GM18511 (cell line): ENCODE data around the gene DMKN.
"Not testable (repeated sequence)": the region's sequence is repeated elsewhere in the genome, so short reads cannot be mapped to it uniquely, and the experiment has no call there.

ENCODE experiments used
- ATAC-seq: cut with Tn5 transposase; IDR thresholded peaks from one replicate; pipeline ENCODE4 v1.9.1; 2021; ENCODE audit warnings: mild to moderate bottlenecking, moderate library complexity; ENCODE audit not compliant: unreplicated experiment

The DMKN gene

GRCh38 chr19:35500611-35501010 lies 12.8 kb downstream of the DMKN start:
- ATAC-seq: no peak

GRCh38 chr19:35498984-35499527 lies 14.4 kb downstream of the DMKN start:
- no peak for ATAC-seq

DNA sequence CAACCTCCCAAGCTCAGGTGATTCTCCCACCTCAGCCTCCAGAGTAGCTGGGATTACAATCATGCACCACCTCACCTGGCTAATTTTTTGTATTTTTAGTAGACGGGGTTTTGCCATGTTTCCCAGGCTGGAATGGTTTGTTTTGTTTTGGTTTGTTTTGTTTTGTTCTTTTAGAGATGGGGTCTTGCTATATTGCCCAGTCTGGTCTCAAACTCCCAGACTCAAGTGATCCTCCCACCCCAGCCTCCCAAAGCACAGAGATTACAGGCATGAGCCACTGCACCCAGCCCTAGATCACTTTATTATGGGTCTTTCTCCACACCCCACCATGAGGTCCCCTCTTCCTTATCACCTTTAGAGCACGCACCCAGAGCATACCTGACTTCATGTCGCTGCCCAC lies 15.2 kb downstream of the DMKN start:
- ATAC-seq: no peak

DNA sequence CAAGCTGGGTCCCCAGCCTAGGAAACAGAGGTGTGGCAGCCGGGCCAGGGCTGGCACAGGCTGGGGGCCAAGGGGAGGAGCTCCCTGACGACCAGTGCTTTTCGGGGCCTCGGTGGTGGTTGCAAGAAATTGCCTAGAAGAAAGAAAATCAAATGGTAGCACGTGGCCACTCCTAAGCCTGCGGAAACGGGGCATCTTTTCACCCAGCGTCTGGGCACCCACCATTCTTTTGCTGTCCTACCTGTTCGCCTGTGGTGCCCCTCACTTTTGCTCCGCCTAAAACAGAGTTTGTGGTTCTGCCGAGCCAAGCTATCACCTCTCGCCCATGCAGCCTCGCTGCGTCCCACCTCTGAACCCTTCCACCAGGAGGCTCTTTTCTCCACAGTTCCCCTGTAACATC lies 16.0 kb downstream of the DMKN start:
- no peak for ATAC-seq

DNA sequence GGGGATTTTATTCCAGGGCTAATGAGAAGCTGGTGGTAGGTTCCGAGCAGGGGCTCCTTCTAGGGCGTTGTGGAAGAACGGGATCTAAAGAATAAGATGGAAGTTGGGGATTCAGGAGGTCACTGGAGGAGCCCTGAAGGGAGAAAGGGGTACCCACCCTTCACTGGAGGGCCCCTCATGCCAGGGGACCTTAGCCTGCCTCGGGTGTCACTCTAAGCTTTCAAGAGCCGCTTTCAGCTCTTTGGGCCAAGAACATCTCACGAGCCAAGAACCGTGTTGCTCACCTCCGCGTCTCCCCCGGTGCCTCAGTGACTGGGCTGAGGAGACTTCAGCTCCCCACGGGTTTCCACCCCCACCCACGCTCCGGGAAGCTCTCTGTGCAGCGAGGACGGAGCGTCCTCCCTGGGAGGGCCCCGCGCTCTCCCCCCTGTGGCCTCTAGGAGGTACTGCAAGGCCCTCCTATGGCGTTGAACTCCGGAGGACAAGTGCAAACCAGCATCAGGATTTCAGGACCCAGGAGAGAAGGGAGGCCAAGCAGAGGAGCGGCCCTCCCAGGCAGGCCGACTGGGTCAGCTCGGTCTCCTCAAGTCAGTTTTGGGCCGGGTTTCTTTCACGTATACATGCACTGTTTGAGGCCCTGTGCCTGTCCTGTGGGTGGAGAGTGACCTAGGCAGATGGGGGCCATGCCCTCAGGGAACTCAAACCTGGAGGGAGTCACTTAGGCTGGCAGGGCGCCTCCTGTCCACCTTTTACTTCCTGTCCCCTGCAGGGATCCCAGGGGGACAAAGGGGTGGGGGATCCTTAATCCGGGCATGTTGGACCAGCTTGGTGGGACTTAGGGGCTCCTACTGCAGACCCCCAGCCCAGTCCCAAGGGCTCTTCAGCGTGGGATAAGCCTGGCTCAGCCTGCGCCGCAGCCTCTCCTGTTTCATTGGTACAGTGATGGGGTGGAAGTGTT lies 18.1 kb downstream of the DMKN start:
- peak; percentile 62 for ATAC-seq

GRCh38 chr19:35493971-35494370 lies 19.5 kb downstream of the DMKN start:
- no peak for ATAC-seq

GRCh38 chr19:35491836-35492360 lies 21.6 kb downstream of the DMKN start:
- ATAC-seq: no peak

DNA sequence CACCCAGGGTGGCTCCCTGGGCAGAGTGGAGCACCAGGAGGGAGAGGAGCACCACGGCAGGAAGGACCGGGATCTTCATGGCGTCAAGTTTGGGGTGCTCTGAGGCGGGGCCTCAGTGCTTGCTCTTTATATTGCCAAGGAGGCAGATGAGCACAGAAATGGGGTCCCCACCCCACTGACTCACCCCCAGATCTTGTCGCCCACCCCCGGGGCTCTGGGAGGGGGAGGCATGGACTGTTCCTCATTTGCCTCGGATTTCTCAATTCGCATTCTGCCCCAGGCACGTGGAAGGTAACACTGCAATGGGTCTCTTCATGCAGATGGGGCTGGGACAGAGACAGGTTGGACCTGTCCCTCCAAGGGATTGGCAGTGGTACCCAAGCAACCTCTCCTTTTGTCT lies 23.1 kb downstream of the DMKN start, which contains the start of gene KRTDAP:
KRTDAP (minus strand) TSS at position 101 of the 400 bp plus-strand sequence; CDS start at position 79, 22 bp downstream.
- ATAC-seq: no peak

DNA sequence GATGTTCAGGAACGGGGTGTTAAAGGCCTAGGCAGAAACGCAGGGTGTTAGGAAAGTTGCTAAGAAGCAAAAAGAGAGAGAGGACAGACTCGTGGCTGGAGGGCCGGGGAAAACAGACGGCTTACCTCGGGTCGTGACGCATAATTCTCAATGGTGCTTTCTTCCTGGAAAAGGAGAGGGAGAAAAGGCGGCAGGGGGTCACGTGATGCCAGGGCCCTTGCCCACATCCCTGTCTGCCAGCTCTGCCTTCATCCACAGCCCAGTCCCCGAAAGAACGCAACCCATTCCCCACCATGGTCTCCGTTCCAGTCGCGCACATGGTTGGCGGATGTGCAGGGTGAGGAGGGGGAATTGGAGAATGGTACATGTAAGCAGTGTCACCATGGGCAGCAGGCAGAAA lies 24.8 kb downstream of the DMKN start:
- no peak for ATAC-seq

- ATAC-seq: no peak
These were observed 25.7 kb downstream of the DMKN start for GRCh38 chr19:35487656-35488182.

GRCh38 chr19:35486268-35486708 lies 27.2 kb downstream of the DMKN start:
- ATAC-seq: no peak

GRCh38 chr19:35484252-35485036 lies 29.0 kb downstream of the DMKN start:
- ATAC-seq: peak; percentile 75

GRCh38 chr19:35483089-35483488 lies 30.4 kb downstream of the DMKN start:
- no peak for ATAC-seq

GRCh38 chr19:35478794-35479677 lies 34.4 kb downstream of the DMKN start:
- no peak for ATAC-seq

GRCh38 chr19:35476149-35476548 lies 37.3 kb downstream of the DMKN start:
- ATAC-seq: no peak

DNA sequence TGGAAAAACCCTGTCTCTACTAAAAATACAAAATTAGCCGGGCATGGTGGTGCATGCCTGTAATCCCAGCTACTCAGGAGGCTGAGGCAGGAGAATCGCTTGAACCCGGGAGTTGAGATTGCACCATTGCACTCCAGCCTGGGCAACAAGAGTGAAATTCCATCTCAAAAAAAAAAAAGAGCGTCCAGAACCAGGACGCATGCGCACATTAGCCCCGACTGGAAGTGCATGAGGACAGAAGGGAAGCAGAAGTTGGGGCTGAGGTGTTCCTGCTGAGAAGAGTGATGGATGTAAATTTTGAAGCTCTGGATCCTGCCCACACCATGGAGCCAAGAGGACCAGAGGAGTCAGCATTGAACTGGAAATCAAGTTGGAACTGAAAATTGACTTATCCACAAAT lies 38.9 kb downstream of the DMKN start:
- not testable (repeated sequence) for ATAC-seq

GRCh38 chr19:35474104-35474503 lies 39.3 kb downstream of the DMKN start:
- no peak for ATAC-seq

GRCh38 chr19:35471946-35472345 lies 41.5 kb downstream of the DMKN start:
- ATAC-seq: no peak

GRCh38 chr19:35471075-35471474 lies 42.4 kb downstream of the DMKN start:
- not testable (repeated sequence) for ATAC-seq

GRCh38 chr19:35470128-35470527 lies 43.3 kb downstream of the DMKN start:
- no peak for ATAC-seq
